T-helper 2 cell treated with Interferon-gamma antibody and Interleukin-4, amounts not matched to agents 5 μg/mL and 100 μg/mL, for 36 hours (primary cell): Measurements from ENCODE around the gene SHROOM3.

ENCODE experiments used
- DNase-seq: peaks from one replicate; pipeline ENCODE4 v3.0.0; 2021; ENCODE audit warnings: low spot score
- H3K27ac Mint-ChIP-seq: one replicate; pipeline ENCODE4 v1.8.0; 2021; ENCODE audit warnings: mild to moderate bottlenecking, mixed read lengths
- H3K27me3 Mint-ChIP-seq: one replicate; pipeline ENCODE4 v1.8.0; 2021; ENCODE audit warnings: low read depth, mixed read lengths
- H3K36me3 Mint-ChIP-seq: one replicate; pipeline ENCODE4 v1.8.0; 2021; ENCODE audit warnings: low read depth, mixed read lengths
- H3K4me1 Mint-ChIP-seq: one replicate; pipeline ENCODE4 v1.8.0; 2021; ENCODE audit warnings: low read depth, mixed read lengths
- H3K4me3 Mint-ChIP-seq: one replicate; pipeline ENCODE4 v1.8.0; 2022; ENCODE audit warnings: mild to moderate bottlenecking, moderate library complexity, mixed read lengths
- H3K9me3 Mint-ChIP-seq: one replicate; pipeline ENCODE4 v1.8.0; 2021; ENCODE audit warnings: mixed read lengths

SHROOM3 gene

DNA sequence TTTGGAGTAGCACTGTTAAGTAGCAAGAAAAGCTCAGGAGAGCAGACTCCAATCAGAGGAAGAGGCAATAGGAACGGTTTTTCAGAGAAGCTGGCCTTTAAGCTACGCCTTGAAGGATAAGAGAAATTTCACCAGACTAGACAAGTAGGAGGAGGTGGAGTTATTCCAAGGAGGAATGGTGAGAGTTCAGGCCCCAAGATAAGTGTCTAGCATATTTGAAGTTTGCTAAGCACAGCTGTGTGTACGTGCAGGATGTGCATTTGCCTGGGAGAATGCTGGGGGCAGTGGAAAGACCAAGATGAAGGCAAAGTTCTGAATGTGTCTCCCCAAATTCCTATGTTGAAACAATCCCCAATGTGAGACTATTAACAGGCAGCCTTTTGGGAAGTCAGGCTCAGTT, 371.3 kb downstream of the SHROOM3 start:
- Mint-ChIP-seq H3K4me3 (no peak overlapping the region), H3K27ac (no peak overlapping the region), H3K9me3 (peaks cover 3% of the 10 kb centered on the region), H3K27me3 (peaks cover 6% of the 10 kb centered on the region), H3K36me3 (no peaks in the 10 kb centered on the region), H3K4me1 (no peaks in the 10 kb centered on the region)
- DNase-seq = no peak

- no peak overlapping the region for H3K27ac Mint-ChIP-seq
- H3K4me1 Mint-ChIP-seq = no peaks in the 10 kb centered on the region
- H3K36me3 Mint-ChIP-seq = no peaks in the 10 kb centered on the region
- H3K27me3 Mint-ChIP-seq = peaks cover 4% of the 10 kb centered on the region
- DNase-seq = no peak
- H3K4me3 Mint-ChIP-seq = no peak overlapping the region
- peaks cover 3% of the 10 kb centered on the region for H3K9me3 Mint-ChIP-seq
Observed at GRCh38 chr4:76806757-76807156, 371.7 kb downstream of the SHROOM3 start.

DNA sequence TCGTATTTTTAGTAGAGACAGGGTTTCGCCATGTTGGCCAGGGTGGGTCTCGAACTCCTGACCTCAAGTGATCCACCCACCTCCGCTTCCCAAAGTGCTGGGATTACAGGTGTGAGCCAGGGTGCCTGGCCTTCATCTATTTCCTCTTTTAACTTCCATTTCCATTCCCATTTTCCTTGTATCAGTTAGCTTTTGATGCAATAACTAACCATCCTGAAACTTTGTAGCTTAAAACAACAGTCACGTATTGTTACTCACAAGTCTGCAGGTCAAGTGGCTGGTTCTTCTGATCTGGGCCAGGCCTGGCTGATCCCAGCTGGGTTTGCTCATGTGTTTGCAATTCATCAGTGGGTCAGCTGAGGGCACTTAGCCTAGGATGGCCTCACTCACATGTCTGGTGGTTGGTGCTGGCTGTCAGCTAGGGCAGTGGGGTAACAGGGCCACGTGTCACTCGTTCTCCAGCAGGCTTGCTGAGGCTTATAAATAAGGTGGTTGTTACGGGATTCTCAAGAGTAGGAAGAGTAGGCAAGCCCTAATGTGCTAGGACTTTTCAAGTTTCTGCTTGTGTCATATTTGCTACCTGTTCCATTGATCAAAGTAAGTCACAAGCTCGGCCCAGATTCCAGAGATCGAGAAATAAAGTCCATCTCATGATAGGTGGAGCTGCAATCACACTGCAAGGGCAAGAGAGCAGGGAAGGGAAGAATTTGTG, 374.7 kb downstream of the SHROOM3 start:
- Mint-ChIP-seq H3K4me1 (no peaks in the 10 kb centered on the region), H3K9me3 (peaks cover 3% of the 10 kb centered on the region), H3K27ac (no peak overlapping the region), H3K27me3 (no peaks in the 10 kb centered on the region), H3K4me3 (no peak overlapping the region), H3K36me3 (no peaks in the 10 kb centered on the region)
- no peak for DNase-seq

- Mint-ChIP-seq H3K27me3 (peaks cover 2% of the 10 kb centered on the region), H3K9me3 (peaks cover 2% of the 10 kb centered on the region), H3K36me3 (no peaks in the 10 kb centered on the region), H3K4me1 (no peaks in the 10 kb centered on the region), H3K4me3 (no peak overlapping the region), H3K27ac (no peak overlapping the region)
- no peak for DNase-seq
Observed at GRCh38 chr4:76811604-76812412, 376.8 kb downstream of the SHROOM3 start.

DNA sequence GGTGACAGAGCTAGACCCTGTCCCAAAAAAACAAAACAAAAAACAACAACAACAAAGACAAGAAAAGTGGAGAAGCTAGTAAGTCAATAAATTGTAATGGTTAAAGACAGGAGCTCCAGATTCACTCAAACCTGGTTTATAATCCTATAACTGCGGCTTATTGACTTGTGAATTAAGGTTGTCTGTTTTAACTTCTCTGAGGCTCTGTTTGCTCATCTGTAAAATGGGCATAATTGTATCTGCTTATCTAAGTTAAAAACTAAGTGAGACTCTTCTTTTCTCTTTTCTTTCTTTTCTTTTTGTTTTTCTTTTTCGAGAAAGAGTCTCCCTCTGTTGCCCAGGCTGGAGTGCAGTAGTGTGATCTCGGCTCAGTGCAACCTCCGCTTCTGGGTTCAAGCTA, 378.0 kb downstream of the SHROOM3 start:
- H3K9me3 Mint-ChIP-seq = no peaks in the 10 kb centered on the region
- no peaks in the 10 kb centered on the region for H3K4me1 Mint-ChIP-seq
- no peak for DNase-seq
- H3K4me3 Mint-ChIP-seq = no peak overlapping the region
- no peak overlapping the region for H3K27ac Mint-ChIP-seq
- peaks cover 4% of the 10 kb centered on the region for H3K27me3 Mint-ChIP-seq
- H3K36me3 Mint-ChIP-seq = no peaks in the 10 kb centered on the region

DNA sequence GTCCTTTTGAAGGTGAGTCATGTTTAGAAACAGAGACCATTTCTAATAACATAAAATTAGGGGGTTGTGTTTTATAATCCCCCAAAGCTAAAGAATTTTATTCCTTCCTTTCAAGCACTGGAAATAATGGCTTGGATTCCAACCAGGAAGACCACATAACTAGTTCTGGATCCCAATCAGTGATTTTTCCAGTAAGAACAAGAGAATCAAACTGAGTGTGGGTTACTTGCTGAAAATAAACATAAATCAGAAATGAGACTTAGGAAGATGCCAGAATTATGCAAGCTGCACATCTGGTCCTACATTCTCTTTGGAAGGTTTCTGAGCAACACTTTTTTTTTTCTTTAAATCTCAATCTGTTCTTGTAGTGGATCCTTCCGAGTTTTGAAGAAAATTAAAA, 386.6 kb downstream of the SHROOM3 start:
- H3K36me3 Mint-ChIP-seq = no peaks in the 10 kb centered on the region
- DNase-seq = no peak
- H3K27me3 Mint-ChIP-seq = peaks cover 17% of the 10 kb centered on the region
- no peaks in the 10 kb centered on the region for H3K4me1 Mint-ChIP-seq
- no peaks in the 10 kb centered on the region for H3K9me3 Mint-ChIP-seq
- no peak overlapping the region for H3K27ac Mint-ChIP-seq
- H3K4me3 Mint-ChIP-seq = no peak overlapping the region

GRCh38 chr4:76822303-76822702, 387.3 kb downstream of the SHROOM3 start:
- Mint-ChIP-seq H3K9me3 (no peaks in the 10 kb centered on the region), H3K27me3 (peaks cover 17% of the 10 kb centered on the region), H3K4me3 (no peak overlapping the region), H3K36me3 (no peaks in the 10 kb centered on the region), H3K4me1 (no peaks in the 10 kb centered on the region), H3K27ac (no peak overlapping the region)
- no peak for DNase-seq

GRCh38 chr4:76823495-76823894, 388.5 kb downstream of the SHROOM3 start:
- no peaks in the 10 kb centered on the region for H3K4me1 Mint-ChIP-seq
- H3K27me3 Mint-ChIP-seq = peaks cover 13% of the 10 kb centered on the region
- no peaks in the 10 kb centered on the region for H3K9me3 Mint-ChIP-seq
- no peak for DNase-seq
- no peak overlapping the region for H3K4me3 Mint-ChIP-seq
- no peaks in the 10 kb centered on the region for H3K36me3 Mint-ChIP-seq
- H3K27ac Mint-ChIP-seq = no peak overlapping the region

GRCh38 chr4:76830612-76830963, 395.6 kb downstream of the SHROOM3 start:
- H3K9me3 Mint-ChIP-seq = no peaks in the 10 kb centered on the region
- no peaks in the 10 kb centered on the region for H3K27me3 Mint-ChIP-seq
- no peak overlapping the region for H3K27ac Mint-ChIP-seq
- DNase-seq = no peak
- H3K36me3 Mint-ChIP-seq = no peaks in the 10 kb centered on the region
- no peaks in the 10 kb centered on the region for H3K4me1 Mint-ChIP-seq
- H3K4me3 Mint-ChIP-seq = no peak overlapping the region

- no peak for DNase-seq
- Mint-ChIP-seq H3K36me3 (no peaks in the 10 kb centered on the region), H3K4me3 (no peak overlapping the region), H3K4me1 (no peaks in the 10 kb centered on the region), H3K27ac (no peak overlapping the region), H3K9me3 (no peaks in the 10 kb centered on the region), H3K27me3 (no peaks in the 10 kb centered on the region)
Observed at GRCh38 chr4:76830964-76831703, 396.1 kb downstream of the SHROOM3 start.

- Mint-ChIP-seq H3K36me3 (no peaks in the 10 kb centered on the region), H3K27ac (no peak overlapping the region), H3K9me3 (no peaks in the 10 kb centered on the region), H3K27me3 (no peaks in the 10 kb centered on the region), H3K4me1 (no peaks in the 10 kb centered on the region), H3K4me3 (no peak overlapping the region)
- DNase-seq = no peak
Observed at GRCh38 chr4:76831711-76832373, 396.8 kb downstream of the SHROOM3 start.
